SK-N-SH (cell line): ENCODE data around the gene MX1.

Experiments
- GABPA ChIP-seq: IDR thresholded peaks from 2 replicates; pipeline ENCODE4 v1.4.0; 2012; ENCODE audit warnings: low read depth, mild to moderate bottlenecking
- RFX5 ChIP-seq: IDR thresholded peaks from 2 replicates; pipeline ENCODE4 v1.6.1; 2012; ENCODE audit warnings: mild to moderate bottlenecking, improper control_type of control experiment, low read length
- TCF12 ChIP-seq: IDR thresholded peaks from 2 replicates; pipeline ENCODE4 v1.4.0; 2012
- TF ChIP-seq, protein P1 (sequence below): IDR thresholded peaks from 2 replicates; pipeline ENCODE4 v1.6.1; 2012; ENCODE audit warnings: mild to moderate bottlenecking, low read depth, low read length, moderate library complexity
- TF ChIP-seq, protein P2 (sequence below): fragments of 200-600 bp; sonication (generic); IDR thresholded peaks from 2 replicates; pipeline ENCODE4 v1.6.1; 2017; ENCODE audit warnings: antibody characterized with exemption, mild to moderate bottlenecking, moderate library complexity

DNA sequence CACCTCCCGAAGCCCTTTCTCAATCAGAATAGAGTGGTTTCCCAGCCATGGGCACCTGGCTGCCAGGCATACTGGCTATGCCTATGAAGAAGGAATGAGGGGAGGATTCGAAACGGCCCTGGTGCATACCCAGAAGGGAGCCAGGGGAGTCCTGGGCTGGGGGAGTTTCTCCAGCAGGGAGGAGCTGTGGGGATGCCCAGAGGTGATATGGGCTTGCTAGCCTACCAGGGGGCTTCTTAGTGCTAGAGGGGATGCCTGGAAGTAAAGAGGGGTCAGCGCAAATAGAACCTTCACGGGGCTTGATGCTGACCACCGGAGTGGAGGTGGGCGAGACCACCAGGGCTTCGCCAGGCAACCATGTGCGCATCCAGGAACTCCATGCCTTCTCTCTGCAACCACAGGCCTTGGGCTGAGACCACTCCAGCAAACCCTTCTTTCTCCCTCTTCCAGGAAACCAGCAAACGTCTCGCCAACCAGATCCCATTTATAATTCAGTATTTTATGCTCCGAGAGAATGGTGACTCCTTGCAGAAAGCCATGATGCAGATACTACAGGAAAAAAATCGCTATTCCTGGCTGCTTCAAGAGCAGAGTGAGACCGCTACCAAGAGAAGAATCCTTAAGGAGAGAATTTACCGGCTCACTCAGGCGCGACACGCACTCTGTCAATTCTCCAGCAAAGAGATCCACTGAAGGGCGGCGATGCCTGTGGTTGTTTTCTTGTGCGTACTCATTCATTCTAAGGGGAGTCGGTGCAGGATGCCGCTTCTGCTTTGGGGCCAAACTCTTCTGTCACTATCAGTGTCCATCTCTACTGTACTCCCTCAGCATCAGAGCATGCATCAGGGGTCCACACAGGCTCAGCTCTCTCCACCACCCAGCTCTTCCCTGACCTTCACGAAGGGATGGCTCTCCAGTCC, 18.2 kb upstream of the MX1 start:
- TF ChIP-seq GABPA (no peak), RFX5 (no peak), TCF12 (no peak)
- TF ChIP-seq, protein P1, sequence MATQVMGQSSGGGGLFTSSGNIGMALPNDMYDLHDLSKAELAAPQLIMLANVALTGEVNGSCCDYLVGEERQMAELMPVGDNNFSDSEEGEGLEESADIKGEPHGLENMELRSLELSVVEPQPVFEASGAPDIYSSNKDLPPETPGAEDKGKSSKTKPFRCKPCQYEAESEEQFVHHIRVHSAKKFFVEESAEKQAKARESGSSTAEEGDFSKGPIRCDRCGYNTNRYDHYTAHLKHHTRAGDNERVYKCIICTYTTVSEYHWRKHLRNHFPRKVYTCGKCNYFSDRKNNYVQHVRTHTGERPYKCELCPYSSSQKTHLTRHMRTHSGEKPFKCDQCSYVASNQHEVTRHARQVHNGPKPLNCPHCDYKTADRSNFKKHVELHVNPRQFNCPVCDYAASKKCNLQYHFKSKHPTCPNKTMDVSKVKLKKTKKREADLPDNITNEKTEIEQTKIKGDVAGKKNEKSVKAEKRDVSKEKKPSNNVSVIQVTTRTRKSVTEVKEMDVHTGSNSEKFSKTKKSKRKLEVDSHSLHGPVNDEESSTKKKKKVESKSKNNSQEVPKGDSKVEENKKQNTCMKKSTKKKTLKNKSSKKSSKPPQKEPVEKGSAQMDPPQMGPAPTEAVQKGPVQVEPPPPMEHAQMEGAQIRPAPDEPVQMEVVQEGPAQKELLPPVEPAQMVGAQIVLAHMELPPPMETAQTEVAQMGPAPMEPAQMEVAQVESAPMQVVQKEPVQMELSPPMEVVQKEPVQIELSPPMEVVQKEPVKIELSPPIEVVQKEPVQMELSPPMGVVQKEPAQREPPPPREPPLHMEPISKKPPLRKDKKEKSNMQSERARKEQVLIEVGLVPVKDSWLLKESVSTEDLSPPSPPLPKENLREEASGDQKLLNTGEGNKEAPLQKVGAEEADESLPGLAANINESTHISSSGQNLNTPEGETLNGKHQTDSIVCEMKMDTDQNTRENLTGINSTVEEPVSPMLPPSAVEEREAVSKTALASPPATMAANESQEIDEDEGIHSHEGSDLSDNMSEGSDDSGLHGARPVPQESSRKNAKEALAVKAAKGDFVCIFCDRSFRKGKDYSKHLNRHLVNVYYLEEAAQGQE, result no peak
- TF ChIP-seq, protein P2, sequence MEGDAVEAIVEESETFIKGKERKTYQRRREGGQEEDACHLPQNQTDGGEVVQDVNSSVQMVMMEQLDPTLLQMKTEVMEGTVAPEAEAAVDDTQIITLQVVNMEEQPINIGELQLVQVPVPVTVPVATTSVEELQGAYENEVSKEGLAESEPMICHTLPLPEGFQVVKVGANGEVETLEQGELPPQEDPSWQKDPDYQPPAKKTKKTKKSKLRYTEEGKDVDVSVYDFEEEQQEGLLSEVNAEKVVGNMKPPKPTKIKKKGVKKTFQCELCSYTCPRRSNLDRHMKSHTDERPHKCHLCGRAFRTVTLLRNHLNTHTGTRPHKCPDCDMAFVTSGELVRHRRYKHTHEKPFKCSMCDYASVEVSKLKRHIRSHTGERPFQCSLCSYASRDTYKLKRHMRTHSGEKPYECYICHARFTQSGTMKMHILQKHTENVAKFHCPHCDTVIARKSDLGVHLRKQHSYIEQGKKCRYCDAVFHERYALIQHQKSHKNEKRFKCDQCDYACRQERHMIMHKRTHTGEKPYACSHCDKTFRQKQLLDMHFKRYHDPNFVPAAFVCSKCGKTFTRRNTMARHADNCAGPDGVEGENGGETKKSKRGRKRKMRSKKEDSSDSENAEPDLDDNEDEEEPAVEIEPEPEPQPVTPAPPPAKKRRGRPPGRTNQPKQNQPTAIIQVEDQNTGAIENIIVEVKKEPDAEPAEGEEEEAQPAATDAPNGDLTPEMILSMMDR, result no peak
